WTC11 (cell line): ENCODE results near the gene AMER3. TPM values are rescaled to one million over a fixed set of nuclear protein-coding genes. Genes with fewer than 3 reads are reported as not detected.

Experiments
- ATAC-seq: fragments of 200-7000 bp; cut with Tn5 transposase; 2 replicates; pipeline ENCODE4 v1.10.0; 2021; ENCODE audit warnings: mild to moderate bottlenecking, moderate library complexity
- CTCF ChIA-PET: fragments of 300-600 bp; sonication (Branson Sonifier 250); formaldehyde crosslinking; loops from one replicate; lab custom pipeline; 2021; ENCODE audit warnings: antibody characterized with exemption; lab: Charles Lee
- POLR2A ChIA-PET: fragments of 350-600 bp; sonication (Branson Sonifier 250); formaldehyde crosslinking; loops from one replicate; lab custom pipeline; 2021; ENCODE audit warnings: antibody characterized with exemption; lab: Charles Lee
- DNase-seq: peaks from one replicate; pipeline ENCODE4 v3.0.0; 2021; ENCODE audit warnings: low spot score
- H3K27ac Mint-ChIP-seq: 2 replicates; pipeline ENCODE4 v1.8.0; 2021; ENCODE audit warnings: mixed read lengths
- H3K27me3 Mint-ChIP-seq: 2 replicates; pipeline ENCODE4 v1.8.0; 2021; ENCODE audit warnings: low read depth, mild to moderate bottlenecking, moderate library complexity, mixed read lengths
- H3K36me3 Mint-ChIP-seq: 2 replicates; pipeline ENCODE4 v1.8.0; 2021; ENCODE audit warnings: mixed read lengths
- H3K4me1 Mint-ChIP-seq: 2 replicates; pipeline ENCODE4 v1.8.0; 2022; ENCODE audit warnings: mixed read lengths
- H3K4me3 Mint-ChIP-seq: 2 replicates; pipeline ENCODE4 v1.8.0; 2021; ENCODE audit warnings: mild to moderate bottlenecking, moderate library complexity, mixed read lengths
- H3K9me3 Mint-ChIP-seq: 2 replicates; pipeline ENCODE4 v1.8.0; 2021; ENCODE audit warnings: mixed read lengths
- ATF2 ChIP-seq: sonication (generic); formaldehyde crosslinking; IDR thresholded peaks from 2 replicates; pipeline ENCODE4 v1.8.1; 2022; ENCODE audit warnings: low read depth, missing genetic modification reagents, borderline replicate concordance
- CBFB ChIP-seq: sonication (generic); formaldehyde crosslinking; IDR thresholded peaks from 2 replicates; pipeline ENCODE4 v1.8.1; 2022; ENCODE audit warnings: mild to moderate bottlenecking, low read depth, missing genetic modification reagents
- CDX4 ChIP-seq: fragments of 250-450 bp; sonication (Bioruptor Pico); IDR thresholded peaks from 2 replicates; pipeline ENCODE4 v1.9.0; 2021; ENCODE audit warnings: moderate library complexity, mild to moderate bottlenecking, inconsistent platforms, borderline replicate concordance
- CREB1 ChIP-seq: sonication (generic); formaldehyde crosslinking; IDR thresholded peaks from 2 replicates; pipeline ENCODE4 v1.8.0; 2023; ENCODE audit warnings: mild to moderate bottlenecking, missing genetic modification reagents
- CTCF ChIP-seq: fragments of 200-600 bp; IDR thresholded peaks from 2 replicates; pipeline ENCODE4 v1.8.0; 2022; ENCODE audit warnings: antibody characterized with exemption
- ELF4 ChIP-seq: sonication (generic); formaldehyde crosslinking; IDR thresholded peaks from 2 replicates; pipeline ENCODE4 v1.8.1; 2022; ENCODE audit warnings: low read depth, mild to moderate bottlenecking, moderate library complexity, missing genetic modification reagents
- ERG ChIP-seq: fragments of 250-450 bp; sonication (Bioruptor Pico); IDR thresholded peaks from 2 replicates; pipeline ENCODE4 v1.8.0; 2021; ENCODE audit warnings: mild to moderate bottlenecking
- FOXP1 ChIP-seq: sonication (generic); formaldehyde crosslinking; IDR thresholded peaks from 2 replicates; pipeline ENCODE4 v1.8.0; 2022; ENCODE audit warnings: missing genetic modification reagents, mild to moderate bottlenecking, moderate library complexity, borderline replicate concordance
- HMGA2 ChIP-seq: fragments of 250-450 bp; sonication (Bioruptor Pico); IDR thresholded peaks from 2 replicates; pipeline ENCODE4 v1.4.0; 2021; ENCODE audit warnings: mild to moderate bottlenecking, moderate library complexity
- JAZF1 ChIP-seq: fragments of 250-450 bp; sonication (Bioruptor Pico); IDR thresholded peaks from 2 replicates; pipeline ENCODE4 v1.9.0; 2021; ENCODE audit warnings: moderate library complexity, mild to moderate bottlenecking, inconsistent platforms
- PRDM15 ChIP-seq: sonication (generic); formaldehyde crosslinking; IDR thresholded peaks from 2 replicates; pipeline ENCODE4 v1.8.0; 2022; ENCODE audit warnings: missing genetic modification reagents
- PREB ChIP-seq: sonication (generic); formaldehyde crosslinking; IDR thresholded peaks from 2 replicates; pipeline ENCODE4 v1.8.1; 2022; ENCODE audit warnings: mild to moderate bottlenecking, missing genetic modification reagents, moderate library complexity, borderline replicate concordance
- TP53 ChIP-seq: sonication (generic); formaldehyde crosslinking; IDR thresholded peaks from 2 replicates; pipeline ENCODE4 v1.8.1; 2023; ENCODE audit warnings: mild to moderate bottlenecking, missing genetic modification reagents
- USF1 ChIP-seq: sonication (generic); formaldehyde crosslinking; IDR thresholded peaks from 2 replicates; pipeline ENCODE4 v1.8.0; 2022; ENCODE audit warnings: mild to moderate bottlenecking, missing genetic modification reagents
- USF2 ChIP-seq: sonication (generic); formaldehyde crosslinking; IDR thresholded peaks from 2 replicates; pipeline ENCODE4 v1.8.1; 2023; ENCODE audit warnings: mild to moderate bottlenecking, missing genetic modification reagents, moderate library complexity
- ZNF121 ChIP-seq: sonication (generic); formaldehyde crosslinking; IDR thresholded peaks from 2 replicates; pipeline ENCODE4 v1.8.0; 2023; ENCODE audit warnings: missing genetic modification reagents
- ZNF219 ChIP-seq: sonication (generic); formaldehyde crosslinking; IDR thresholded peaks from 2 replicates; pipeline ENCODE4 v1.8.0; 2023; ENCODE audit warnings: missing genetic modification reagents, mild to moderate bottlenecking, borderline replicate concordance
- ZNF416 ChIP-seq: fragments of 250-450 bp; sonication (Bioruptor Pico); IDR thresholded peaks from 2 replicates; pipeline ENCODE4 v1.9.0; 2021; ENCODE audit warnings: mild to moderate bottlenecking, inconsistent platforms
- ZNF425 ChIP-seq: fragments of 250-450 bp; sonication (Bioruptor Pico); conservative IDR thresholded peaks from 2 replicates; pipeline ENCODE4 v1.9.0; 2021; ENCODE audit warnings: mild to moderate bottlenecking
- total RNA-seq: library from RNA; stranded (reverse); gene quantifications from 3 replicates; pipeline ENCODE4 v1.2.3, GENCODE V29; 2021

The AMER3 gene
- total RNA-seq, 1 experiment from 2014 or later: 0.13 TPM

GRCh38 chr2:130735200-130735599 lies 20.1 kb upstream of the AMER3 start (continued):
- TF ChIP-seq ZNF425 (CRISPR knock-in tag) (no peak), CREB1 (no peak), FOXP1 (CRISPR knock-in tag) (no peak)

GRCh38 chr2:130736487-130736886 lies 18.9 kb upstream of the AMER3 start:
- ChIA-PET CTCF (interaction anchor here (1.6 kb wide), 1 partner anchor 9 kb away, joined by 4 read pairs; no protein-coding TSS in a partner anchor), POLR2A (no interaction called here)
- peaks cover 5% of the 10 kb centered on the region; the same call in 1 of the 2 replicates for H3K4me1 Mint-ChIP-seq
- peaks cover 9% of the 10 kb centered on the region for H3K9me3 Mint-ChIP-seq
- DNase-seq: no peak
- no peaks in the 10 kb centered on the region for H3K36me3 Mint-ChIP-seq
- peaks cover 4% of the 10 kb centered on the region; the same call in 1 of the 2 replicates for H3K27me3 Mint-ChIP-seq
- ATAC-seq: no peak
- no peak overlapping the region for H3K4me3 Mint-ChIP-seq
- H3K27ac Mint-ChIP-seq: no peak overlapping the region
- no peak for TF ChIP-seq ZNF219 (CRISPR knock-in tag)
- TF ChIP-seq CREB1: no peak
- no peak for TF ChIP-seq HMGA2 (CRISPR knock-in tag)
- TF ChIP-seq JAZF1 (CRISPR knock-in tag): no peak
- no peak for TF ChIP-seq ELF4 (CRISPR knock-in tag)
- no peak for TF ChIP-seq ZNF416 (CRISPR knock-in tag)
- no peak for TF ChIP-seq PRDM15
- TF ChIP-seq ERG: no peak
- no peak for TF ChIP-seq USF1
- no peak for TF ChIP-seq PREB (CRISPR knock-in tag)
- TF ChIP-seq ATF2: no peak
- no peak for TF ChIP-seq CTCF
- TF ChIP-seq CBFB: no peak
- no peak for TF ChIP-seq CDX4 (CRISPR knock-in tag)
- no peak for TF ChIP-seq TP53
- TF ChIP-seq ZNF121: no peak
- TF ChIP-seq USF2 (CRISPR knock-in tag): no peak
